ENCODE data around the gene PPP2R3A. TPM values are rescaled to one million over a fixed set of nuclear protein-coding genes. Genes with fewer than 3 reads are reported as not detected.

Gene PPP2R3A
- polyA plus RNA-seq, 4 donors, result 1.0 to 8.6 (median 3.4) TPM

DNA sequence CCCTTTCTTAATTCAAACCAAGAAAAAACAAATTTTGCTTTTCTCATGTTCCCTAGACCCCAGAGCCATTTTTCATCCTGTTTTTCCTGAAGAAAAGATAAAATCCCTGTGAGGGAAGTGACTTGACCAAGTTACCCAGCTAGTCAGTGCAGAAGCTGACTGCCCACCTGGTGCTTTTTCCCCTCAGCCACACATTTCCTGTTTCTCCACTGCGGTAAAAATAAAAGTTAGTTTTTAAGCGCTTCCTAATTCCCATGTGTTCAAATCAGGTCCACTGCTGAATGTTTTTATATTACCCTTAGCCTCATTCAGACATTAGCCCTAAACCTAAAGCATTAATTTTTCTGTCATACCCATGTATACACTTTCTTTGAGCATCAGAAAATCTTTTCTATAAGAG is 26.1 kb downstream of the PPP2R3A start:
- no peak overlapping the region for H3K27ac ChIP-seq (ENCODE audit: low read depth in 1 of 3, low read length in 2 of 3)

DNA sequence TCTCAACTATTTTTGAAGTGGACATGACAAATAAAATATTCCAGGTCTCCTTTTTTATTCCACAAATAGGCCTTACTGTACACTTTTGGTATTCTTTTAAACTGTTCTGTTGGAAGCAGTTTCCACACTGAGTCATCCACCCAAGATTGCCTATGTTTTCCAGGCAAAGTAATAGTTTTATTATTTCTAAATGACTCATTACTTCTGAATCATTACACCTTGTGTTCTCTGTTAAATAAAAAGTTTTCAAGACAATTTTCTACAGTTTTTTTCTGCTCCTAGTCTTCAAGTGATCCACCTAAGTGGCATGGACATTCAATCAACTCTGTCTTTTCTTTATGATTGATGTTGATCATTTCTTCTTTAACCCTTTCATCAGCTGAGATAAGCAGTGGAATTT is 26.5 kb downstream of the PPP2R3A start:
- FAIRE-seq (no peak), DNase-seq (no peak)
- H3K9me3 ChIP-seq (ENCODE audit: control insufficient read depth in 2 of 2, insufficient read depth in 1 of 2, low read depth in 1 of 2, low read length in 1 of 2), result no peaks in the 10 kb centered on the region
- no peaks in the 10 kb centered on the region for H3K27me3 ChIP-seq (ENCODE audit: control insufficient read depth in 3 of 3, insufficient read depth in 3 of 3, low read length in 3 of 3)
- H3K4me1 ChIP-seq (ENCODE audit: control insufficient read depth in 3 of 3, insufficient read depth in 2 of 3, low read depth in 1 of 3, low read length in 2 of 3), result no peaks in the 10 kb centered on the region
- no peaks in the 10 kb centered on the region for H3K36me3 ChIP-seq (ENCODE audit: control insufficient read depth in 3 of 3, insufficient read depth in 2 of 3, low read depth in 1 of 3, low read length in 3 of 3)
- H3K4me3 ChIP-seq (ENCODE audit: low read depth in 1 of 3, low read length in 3 of 3), result no peak overlapping the region
- H3K27ac ChIP-seq (ENCODE audit: low read depth in 1 of 3, low read length in 2 of 3), result no peak overlapping the region

More for the DNA sequence above, 26.1 kb downstream of the PPP2R3A start:
- no peaks in the 10 kb centered on the region for H3K27me3 ChIP-seq (ENCODE audit: control insufficient read depth in 3 of 3, insufficient read depth in 3 of 3, low read length in 3 of 3)
- 55 to 86% (median 72%) methylated on average over 2 of the region's 2 CpGs for WGBS, 3 donors
- H3K4me1 ChIP-seq (ENCODE audit: control insufficient read depth in 3 of 3, insufficient read depth in 2 of 3, low read depth in 1 of 3, low read length in 2 of 3), result no peaks in the 10 kb centered on the region
- FAIRE-seq (no peak), DNase-seq (no peak)
- no peaks in the 10 kb centered on the region for H3K36me3 ChIP-seq (ENCODE audit: control insufficient read depth in 3 of 3, insufficient read depth in 2 of 3, low read depth in 1 of 3, low read length in 3 of 3)
- H3K4me3 ChIP-seq (ENCODE audit: low read depth in 1 of 3, low read length in 3 of 3), result no peak overlapping the region
- no peaks in the 10 kb centered on the region for H3K9me3 ChIP-seq (ENCODE audit: control insufficient read depth in 2 of 2, insufficient read depth in 1 of 2, low read depth in 1 of 2, low read length in 1 of 2)

DNA sequence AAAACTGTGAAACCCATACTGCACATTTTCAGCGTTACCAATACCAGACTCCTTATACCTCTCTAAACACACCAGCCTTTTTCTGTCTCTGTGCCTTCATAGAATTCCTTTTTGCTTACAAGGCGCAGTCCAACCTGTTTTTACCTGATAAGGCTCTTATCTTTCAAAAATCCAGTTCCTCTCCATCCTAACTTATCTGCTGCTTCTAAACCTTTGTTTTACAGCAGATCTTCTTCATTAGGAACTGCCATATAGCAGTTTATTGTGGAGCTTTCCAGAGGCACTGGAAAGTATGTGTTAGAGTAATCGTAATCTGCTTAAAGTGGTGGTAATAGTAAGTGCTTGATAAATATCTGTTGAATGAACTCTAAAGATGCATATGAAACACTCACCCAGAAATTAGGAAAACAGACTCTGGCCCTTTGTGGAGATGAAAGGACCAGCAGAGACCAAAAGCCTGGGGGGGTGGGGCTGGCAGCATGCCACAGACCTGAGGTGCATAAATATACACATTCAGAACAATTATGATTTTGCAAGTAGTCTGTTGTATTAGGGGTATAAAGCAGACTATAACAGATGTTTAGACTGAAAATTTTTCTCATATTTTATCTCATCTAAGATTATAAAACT is 29.3 kb downstream of the PPP2R3A start:
- no peak overlapping the region for H3K27ac ChIP-seq (ENCODE audit: low read depth in 1 of 3, low read length in 2 of 3)
- WGBS, 3 donors, result 59 to 79% (median 77%) methylated on average over 3 of the region's 3 CpGs

DNA sequence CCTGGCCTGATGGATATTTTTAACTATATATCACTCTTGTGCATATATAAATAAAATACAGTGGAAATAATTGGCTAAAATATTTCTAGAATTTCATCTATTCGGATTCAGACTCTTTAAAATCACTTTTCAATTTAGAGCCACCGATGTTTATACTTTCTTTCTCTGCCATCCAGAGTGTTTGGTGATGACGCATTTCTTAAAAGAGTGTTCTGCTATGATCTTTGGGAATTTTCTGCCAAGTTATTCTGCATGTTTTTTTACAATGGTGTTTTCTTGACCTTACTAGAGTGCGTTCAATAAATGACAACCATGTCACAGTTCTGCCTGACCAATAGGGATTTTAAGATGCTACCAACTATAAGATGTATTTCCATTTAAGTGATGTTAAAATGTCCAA is 30.2 kb downstream of the PPP2R3A start:
- Histone ChIP-seq H3K4me1 (ENCODE audit: control insufficient read depth in 3 of 3, insufficient read depth in 2 of 3, low read depth in 1 of 3, low read length in 2 of 3) (no peaks in the 10 kb centered on the region), H3K27me3 (ENCODE audit: control insufficient read depth in 3 of 3, insufficient read depth in 3 of 3, low read length in 3 of 3) (no peaks in the 10 kb centered on the region), H3K9me3 (ENCODE audit: control insufficient read depth in 2 of 2, insufficient read depth in 1 of 2, low read depth in 1 of 2, low read length in 1 of 2) (no peaks in the 10 kb centered on the region), H3K4me3 (ENCODE audit: low read depth in 1 of 3, low read length in 3 of 3) (no peak overlapping the region), H3K36me3 (ENCODE audit: control insufficient read depth in 3 of 3, insufficient read depth in 2 of 3, low read depth in 1 of 3, low read length in 3 of 3) (no peaks in the 10 kb centered on the region), H3K27ac (ENCODE audit: low read depth in 1 of 3, low read length in 2 of 3) (no peak overlapping the region)
- 85 to 91% (median 87%) methylated on average over 4 of the region's 4 CpGs for WGBS, 3 donors
- no peak for FAIRE-seq
- DNase-seq, result no peak

More for the DNA sequence above, 29.3 kb downstream of the PPP2R3A start:
- Histone ChIP-seq H3K4me3 (ENCODE audit: low read depth in 1 of 3, low read length in 3 of 3) (no peak overlapping the region), H3K9me3 (ENCODE audit: control insufficient read depth in 2 of 2, insufficient read depth in 1 of 2, low read depth in 1 of 2, low read length in 1 of 2) (no peaks in the 10 kb centered on the region), H3K36me3 (ENCODE audit: control insufficient read depth in 3 of 3, insufficient read depth in 2 of 3, low read depth in 1 of 3, low read length in 3 of 3) (no peaks in the 10 kb centered on the region), H3K27me3 (ENCODE audit: control insufficient read depth in 3 of 3, insufficient read depth in 3 of 3, low read length in 3 of 3) (no peaks in the 10 kb centered on the region), H3K4me1 (ENCODE audit: control insufficient read depth in 3 of 3, insufficient read depth in 2 of 3, low read depth in 1 of 3, low read length in 2 of 3) (no peaks in the 10 kb centered on the region)
- FAIRE-seq, result no peak
- DNase-seq, result no peak

DNA sequence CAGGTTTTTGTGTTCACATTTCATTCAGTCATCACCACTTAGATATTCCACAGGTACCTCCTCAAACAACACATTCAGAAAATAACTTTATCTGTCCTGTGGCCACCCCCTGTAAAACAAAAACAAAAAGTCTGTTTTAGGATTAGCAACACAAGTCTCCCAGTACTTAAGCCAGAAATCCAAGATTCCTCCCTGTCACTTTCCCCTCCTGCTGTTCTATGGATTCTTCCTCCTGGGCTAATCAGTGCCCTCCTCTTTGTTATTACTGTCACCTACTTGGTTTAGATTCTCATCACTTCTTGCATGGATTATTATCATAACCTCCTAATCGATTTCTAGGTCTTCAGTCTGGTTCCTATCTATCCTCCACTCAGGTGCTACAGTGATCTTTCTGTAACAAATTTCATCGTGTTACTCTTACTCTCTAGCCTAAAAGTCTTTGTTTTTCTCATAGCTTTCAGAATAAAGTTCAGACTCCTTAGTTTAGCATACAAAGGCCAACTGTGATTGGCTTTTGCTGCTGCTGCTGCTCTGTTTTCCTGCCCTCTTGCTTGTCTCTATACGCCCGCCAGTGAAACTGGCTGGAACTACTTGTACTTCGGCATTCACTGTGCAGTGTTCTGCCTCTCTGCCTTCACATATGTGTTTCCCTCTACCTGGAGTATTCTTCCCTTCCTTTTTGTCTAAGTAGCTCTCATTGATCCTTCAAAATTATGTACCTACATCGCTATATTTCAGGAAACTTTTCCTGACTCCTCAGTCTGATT is 32.2 kb downstream of the PPP2R3A start:
- H3K4me3 ChIP-seq (ENCODE audit: low read depth in 1 of 3, low read length in 3 of 3), result no peak overlapping the region
- DNase-seq, result no peak
- FAIRE-seq, result no peak
- H3K27ac ChIP-seq (ENCODE audit: low read depth in 1 of 3, low read length in 2 of 3), result no peak overlapping the region
- H3K36me3 ChIP-seq (ENCODE audit: control insufficient read depth in 3 of 3, insufficient read depth in 2 of 3, low read depth in 1 of 3, low read length in 3 of 3), result no peaks in the 10 kb centered on the region
- H3K27me3 ChIP-seq (ENCODE audit: control insufficient read depth in 3 of 3, insufficient read depth in 3 of 3, low read length in 3 of 3), result no peaks in the 10 kb centered on the region
- no peaks in the 10 kb centered on the region for H3K9me3 ChIP-seq (ENCODE audit: control insufficient read depth in 2 of 2, insufficient read depth in 1 of 2, low read depth in 1 of 2, low read length in 1 of 2)
- 85 to 88% (median 87%) methylated on average over 6 of the region's 6 CpGs for WGBS, 3 donors
- no peaks in the 10 kb centered on the region for H3K4me1 ChIP-seq (ENCODE audit: control insufficient read depth in 3 of 3, insufficient read depth in 2 of 3, low read depth in 1 of 3, low read length in 2 of 3)

DNA sequence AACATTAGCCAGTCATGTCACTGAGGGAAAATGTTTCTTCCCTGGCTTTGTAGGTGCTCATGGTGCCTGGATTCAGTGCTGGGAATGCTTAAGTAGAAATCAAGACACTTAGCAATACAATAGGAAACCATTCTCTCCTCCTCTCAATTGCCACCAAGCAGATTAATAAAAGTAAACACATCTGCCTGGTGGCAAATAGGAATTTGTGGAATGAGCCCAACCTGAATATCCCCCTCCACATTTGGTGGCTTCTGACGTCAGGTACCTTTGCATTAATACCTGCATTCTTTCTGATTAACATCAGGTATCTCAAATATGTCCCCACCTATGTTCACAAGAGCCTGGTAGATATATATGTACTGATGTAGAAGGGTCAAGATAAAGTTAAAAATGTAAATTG is 42.7 kb downstream of the PPP2R3A start:
- H3K36me3 ChIP-seq (ENCODE audit: control insufficient read depth in 3 of 3, insufficient read depth in 2 of 3, low read depth in 1 of 3, low read length in 3 of 3), result peaks cover 0 to 2% (median 0%) of the 10 kb centered on the region in 3 donors
- FAIRE-seq, result no peak
- 78 to 90% (median 80%) methylated on average over 1 of the region's 1 CpG for WGBS, 3 donors
- DNase-seq, result no peak
- no peak overlapping the region for H3K4me3 ChIP-seq (ENCODE audit: low read depth in 1 of 3, low read length in 3 of 3)
- H3K27ac ChIP-seq (ENCODE audit: low read depth in 1 of 3, low read length in 2 of 3), result no peak overlapping the region
- H3K4me1 ChIP-seq (ENCODE audit: control insufficient read depth in 3 of 3, insufficient read depth in 2 of 3, low read depth in 1 of 3, low read length in 2 of 3), result no peaks in the 10 kb centered on the region
- no peaks in the 10 kb centered on the region for H3K9me3 ChIP-seq (ENCODE audit: control insufficient read depth in 2 of 2, insufficient read depth in 1 of 2, low read depth in 1 of 2, low read length in 1 of 2)
- no peaks in the 10 kb centered on the region for H3K27me3 ChIP-seq (ENCODE audit: control insufficient read depth in 3 of 3, insufficient read depth in 3 of 3, low read length in 3 of 3)

DNA sequence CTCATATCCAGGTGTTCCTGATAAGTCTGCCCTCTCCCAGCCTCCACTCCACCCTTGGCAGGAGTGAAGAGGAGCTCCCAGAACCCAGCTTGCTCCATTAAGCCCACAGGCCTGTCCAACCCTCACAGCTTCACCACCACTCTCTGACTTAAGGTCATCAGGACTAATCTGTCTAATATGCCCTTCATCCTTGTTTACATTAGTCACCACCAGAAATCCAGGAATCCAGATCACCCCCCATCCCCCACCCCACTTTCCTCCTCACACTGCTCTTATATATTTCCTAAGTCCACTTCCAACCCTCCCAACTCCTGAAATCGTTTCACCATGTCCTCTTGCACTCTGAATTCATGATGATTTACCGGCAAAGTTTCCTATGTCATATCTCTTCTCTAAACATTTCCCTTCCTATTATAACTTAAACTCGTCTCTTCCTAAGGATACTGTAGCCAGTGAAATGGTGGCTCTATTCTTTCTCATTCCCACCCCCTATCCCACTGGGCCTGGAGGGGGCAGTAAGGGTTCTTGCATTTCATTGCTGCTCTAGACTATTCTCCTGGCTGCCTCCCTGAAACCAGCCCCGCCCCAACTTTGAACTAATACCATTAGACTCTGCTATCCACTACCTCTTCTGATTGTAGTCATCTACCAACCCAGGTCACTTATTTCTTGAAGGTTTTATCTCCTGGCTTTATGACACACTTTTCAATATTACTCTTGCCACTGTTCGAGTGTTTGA is 43.4 kb downstream of the PPP2R3A start:
- Histone ChIP-seq H3K27ac (ENCODE audit: low read depth in 1 of 3, low read length in 2 of 3) (no peak overlapping the region), H3K27me3 (ENCODE audit: control insufficient read depth in 3 of 3, insufficient read depth in 3 of 3, low read length in 3 of 3) (no peaks in the 10 kb centered on the region), H3K4me1 (ENCODE audit: control insufficient read depth in 3 of 3, insufficient read depth in 2 of 3, low read depth in 1 of 3, low read length in 2 of 3) (no peaks in the 10 kb centered on the region), H3K36me3 (ENCODE audit: control insufficient read depth in 3 of 3, insufficient read depth in 2 of 3, low read depth in 1 of 3, low read length in 3 of 3) (peaks cover 0 to 2% (median 0%) of the 10 kb centered on the region in 3 donors), H3K4me3 (ENCODE audit: low read depth in 1 of 3, low read length in 3 of 3) (no peak overlapping the region), H3K9me3 (ENCODE audit: control insufficient read depth in 2 of 2, insufficient read depth in 1 of 2, low read depth in 1 of 2, low read length in 1 of 2) (no peaks in the 10 kb centered on the region)
- WGBS, 3 donors, result 77 to 82% (median 77%) methylated on average over 5 of the region's 5 CpGs
- FAIRE-seq, result no peak
- DNase-seq, result peak in 1 of 2 donors; percentile 3

DNA sequence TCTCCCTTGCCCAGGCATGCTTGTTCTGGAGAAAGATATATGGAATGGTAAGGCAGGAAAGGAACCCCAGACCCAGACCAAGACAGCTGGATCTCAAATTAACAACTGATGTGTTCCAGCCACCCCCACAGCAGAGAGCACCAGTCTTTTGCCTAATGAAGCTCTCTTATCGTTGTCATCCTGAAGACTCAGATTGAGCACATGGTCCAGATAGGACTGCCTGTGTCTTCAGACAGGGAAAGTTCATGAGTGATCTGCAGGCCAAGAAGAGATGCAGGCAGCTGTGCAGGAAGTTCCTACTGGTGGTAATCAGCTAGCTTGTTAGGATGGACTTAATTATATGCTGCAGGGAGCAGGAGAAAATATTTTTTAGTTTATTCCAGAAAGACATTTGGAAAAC is 53.3 kb downstream of the PPP2R3A start:
- FAIRE-seq (no peak), DNase-seq (no peak)
- H3K27me3 ChIP-seq (ENCODE audit: control insufficient read depth in 3 of 3, insufficient read depth in 3 of 3, low read length in 3 of 3), result no peaks in the 10 kb centered on the region
- no peak overlapping the region for H3K4me3 ChIP-seq (ENCODE audit: low read depth in 1 of 3, low read length in 3 of 3)
- WGBS, 3 donors, result 58 to 83% (median 71%) methylated on average over 1 of the region's 1 CpG
- H3K4me1 ChIP-seq (ENCODE audit: control insufficient read depth in 3 of 3, insufficient read depth in 2 of 3, low read depth in 1 of 3, low read length in 2 of 3), result no peaks in the 10 kb centered on the region
- peaks cover 0 to 3% of the 10 kb centered on the region in 2 donors for H3K9me3 ChIP-seq (ENCODE audit: control insufficient read depth in 2 of 2, insufficient read depth in 1 of 2, low read depth in 1 of 2, low read length in 1 of 2)
- no peaks in the 10 kb centered on the region for H3K36me3 ChIP-seq (ENCODE audit: control insufficient read depth in 3 of 3, insufficient read depth in 2 of 3, low read depth in 1 of 3, low read length in 3 of 3)
- no peak overlapping the region for H3K27ac ChIP-seq (ENCODE audit: low read depth in 1 of 3, low read length in 2 of 3)

All from small intestine (tissue), 7 donors.